ENCODE results near the gene OR8D1. TPM values are rescaled to one million over a fixed set of nuclear protein-coding genes. Genes with fewer than 3 reads are reported as not detected.

OR8D1 gene
- total RNA-seq, 1 experiment from 2014 or later = not detected

DNA sequence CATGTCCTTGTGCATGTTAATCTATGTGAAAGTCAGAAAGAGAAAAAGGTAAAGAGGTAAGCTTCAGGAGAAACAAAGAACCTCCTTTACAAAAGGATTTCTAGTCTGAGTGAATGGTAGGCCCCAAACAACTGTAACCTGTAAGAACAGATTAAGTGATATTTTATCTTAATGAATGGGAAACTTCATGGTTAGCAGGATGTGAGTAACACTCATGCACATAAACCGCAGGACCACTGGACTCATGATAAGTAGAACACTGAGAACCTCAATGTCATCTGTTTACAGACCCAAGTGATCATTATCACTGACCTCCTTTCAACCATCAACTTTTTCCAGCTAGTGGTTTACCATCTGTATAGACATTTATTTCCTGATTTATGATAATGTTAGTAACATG is 37.7 kb downstream of the OR8D1 start:
- Histone ChIP-seq H3K4me2 (ENCODE audit: low read length) (no peak overlapping the region), H3K36me3 (ENCODE audit: control insufficient read depth in 1 of 2, insufficient read depth in 2 of 2, low read length in 2 of 2) (no peaks in the 10 kb centered on the region), H4K20me1 (ENCODE audit: insufficient read depth) (no peaks in the 10 kb centered on the region), H2AFZ (ENCODE audit: low read depth, low read length, poor library complexity, severe bottlenecking) (no peak overlapping the region), H3K79me2 (ENCODE audit: insufficient read depth, low read length) (no peaks in the 10 kb centered on the region), H3K9me2 (ENCODE audit: insufficient read depth) (no peaks in the 10 kb centered on the region), H3K27me3 (ENCODE audit: insufficient read depth, low read length) (0 out of 2 replicates have a peak, but pooled peaks cover 9% of the 10 kb centered on the region), H3K4me3 (replicated peaks in 1 of 2; ENCODE audit: low read depth in 1 of 2, low read length in 2 of 2) (no peak overlapping the region), H3K4me1 (ENCODE audit: control insufficient read depth in 1 of 2, insufficient read depth in 2 of 2, low read length in 2 of 2) (no peaks in the 10 kb centered on the region), H3K9me3 (ENCODE audit: control insufficient read depth in 1 of 2, insufficient read depth in 1 of 2, low read depth in 1 of 2, low read length in 2 of 2) (no peaks in the 10 kb centered on the region), H3K9ac (ENCODE audit: low read length) (no peak overlapping the region), H3K27ac (ENCODE audit: low read depth, low read length) (no peak overlapping the region)
- ChIA-PET CTCF (no interaction called here), POLR2A (no interaction called here), RAD21 (ENCODE audit: low non-redundant PET in 1 of 2, low total read pairs in 2 of 2, uncharacterized antibody in 2 of 2, unreplicated experiment in 2 of 2) (no interaction called here)
- ATAC-seq = no peak
- TF ChIP-seq TCF7L2 (IDR thresholded peaks at IDR 0.05; ENCODE audit: borderline replicate concordance, extremely low read depth, insufficient read depth, insufficient read length) = no peak
- TF ChIP-seq, protein P1, sequence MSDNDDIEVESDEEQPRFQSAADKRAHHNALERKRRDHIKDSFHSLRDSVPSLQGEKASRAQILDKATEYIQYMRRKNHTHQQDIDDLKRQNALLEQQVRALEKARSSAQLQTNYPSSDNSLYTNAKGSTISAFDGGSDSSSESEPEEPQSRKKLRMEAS (IDR thresholded peaks at IDR 0.05) = no peak
- TF ChIP-seq ELF1 (IDR thresholded peaks at IDR 0.05; ENCODE audit: borderline replicate concordance, low read depth) = no peak
- intact Hi-C loops (cut with micrococcal nuclease) = no loop called here
- no peak for DNase-seq (ENCODE audit: low read depth, low spot score)
- BruUV-seq (replicated peaks) = no TSS peak

DNA sequence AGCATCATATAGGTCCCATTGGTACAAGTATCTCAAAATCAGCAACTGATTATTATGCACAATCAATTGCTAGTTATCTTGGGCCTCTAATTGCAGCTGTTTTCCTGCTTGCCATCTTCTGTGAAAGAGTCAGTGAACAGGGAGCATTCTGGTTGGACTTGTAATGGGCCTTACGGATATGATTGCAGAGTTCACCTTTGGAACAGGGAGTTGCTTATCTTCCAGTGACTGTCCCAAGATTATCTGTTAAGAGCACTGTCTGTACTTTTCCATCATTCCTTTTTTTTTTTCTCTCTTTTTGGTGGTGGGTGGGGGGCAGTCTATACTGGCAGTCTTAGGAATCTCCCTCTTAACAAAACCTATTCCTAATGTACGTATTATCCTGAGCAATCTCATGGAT is 39.7 kb downstream of the OR8D1 start:
- Histone ChIP-seq H3K27me3 (ENCODE audit: insufficient read depth, low read length) (0 out of 2 replicates have a peak, but pooled peaks cover 11% of the 10 kb centered on the region), H3K27ac (ENCODE audit: low read depth, low read length) (no peak overlapping the region), H4K20me1 (ENCODE audit: insufficient read depth) (no peaks in the 10 kb centered on the region), H3K36me3 (ENCODE audit: control insufficient read depth in 1 of 2, insufficient read depth in 2 of 2, low read length in 2 of 2) (no peaks in the 10 kb centered on the region), H2AFZ (ENCODE audit: low read depth, low read length, poor library complexity, severe bottlenecking) (no peak overlapping the region), H3K4me3 (replicated peaks in 1 of 2; ENCODE audit: low read depth in 1 of 2, low read length in 2 of 2) (no peak overlapping the region), H3K4me2 (ENCODE audit: low read length) (no peak overlapping the region), H3K79me2 (ENCODE audit: insufficient read depth, low read length) (no peaks in the 10 kb centered on the region), H3K9me3 (ENCODE audit: control insufficient read depth in 1 of 2, insufficient read depth in 1 of 2, low read depth in 1 of 2, low read length in 2 of 2) (no peaks in the 10 kb centered on the region), H3K9me2 (ENCODE audit: insufficient read depth) (no peaks in the 10 kb centered on the region), H3K9ac (ENCODE audit: low read length) (no peak overlapping the region), H3K4me1 (ENCODE audit: control insufficient read depth in 1 of 2, insufficient read depth in 2 of 2, low read length in 2 of 2) (no peaks in the 10 kb centered on the region)
- ChIA-PET RAD21 (ENCODE audit: low non-redundant PET in 1 of 2, low total read pairs in 2 of 2, uncharacterized antibody in 2 of 2, unreplicated experiment in 2 of 2) (no interaction called here), CTCF (no interaction called here), POLR2A (no interaction called here)
- no peak for DNase-seq (ENCODE audit: low read depth, low spot score)
- intact Hi-C loops (cut with micrococcal nuclease) = no loop called here
- no peak for ATAC-seq
- BruUV-seq (replicated peaks) = no TSS peak
- TF ChIP-seq RAD21 (IDR thresholded peaks at IDR 0.05; ENCODE audit: low read depth) = no peak
- no peak for TF ChIP-seq EGR1 (IDR thresholded peaks at IDR 0.05; ENCODE audit: low read depth)
- no peak for TF ChIP-seq ZNF274 (IDR thresholded peaks at IDR 0.05; ENCODE audit: low read depth, low read length)
- TF ChIP-seq CBX3 (IDR thresholded peaks at IDR 0.05; ENCODE audit: low read depth) = no peak
- no peak for TF ChIP-seq TCF7L2 (IDR thresholded peaks at IDR 0.05; ENCODE audit: borderline replicate concordance, extremely low read depth, insufficient read depth, insufficient read length)
- TF ChIP-seq EZH2phosphoT487 (IDR thresholded peaks at IDR 0.05; ENCODE audit: borderline replicate concordance) = no peak
- TF ChIP-seq, protein P2, sequence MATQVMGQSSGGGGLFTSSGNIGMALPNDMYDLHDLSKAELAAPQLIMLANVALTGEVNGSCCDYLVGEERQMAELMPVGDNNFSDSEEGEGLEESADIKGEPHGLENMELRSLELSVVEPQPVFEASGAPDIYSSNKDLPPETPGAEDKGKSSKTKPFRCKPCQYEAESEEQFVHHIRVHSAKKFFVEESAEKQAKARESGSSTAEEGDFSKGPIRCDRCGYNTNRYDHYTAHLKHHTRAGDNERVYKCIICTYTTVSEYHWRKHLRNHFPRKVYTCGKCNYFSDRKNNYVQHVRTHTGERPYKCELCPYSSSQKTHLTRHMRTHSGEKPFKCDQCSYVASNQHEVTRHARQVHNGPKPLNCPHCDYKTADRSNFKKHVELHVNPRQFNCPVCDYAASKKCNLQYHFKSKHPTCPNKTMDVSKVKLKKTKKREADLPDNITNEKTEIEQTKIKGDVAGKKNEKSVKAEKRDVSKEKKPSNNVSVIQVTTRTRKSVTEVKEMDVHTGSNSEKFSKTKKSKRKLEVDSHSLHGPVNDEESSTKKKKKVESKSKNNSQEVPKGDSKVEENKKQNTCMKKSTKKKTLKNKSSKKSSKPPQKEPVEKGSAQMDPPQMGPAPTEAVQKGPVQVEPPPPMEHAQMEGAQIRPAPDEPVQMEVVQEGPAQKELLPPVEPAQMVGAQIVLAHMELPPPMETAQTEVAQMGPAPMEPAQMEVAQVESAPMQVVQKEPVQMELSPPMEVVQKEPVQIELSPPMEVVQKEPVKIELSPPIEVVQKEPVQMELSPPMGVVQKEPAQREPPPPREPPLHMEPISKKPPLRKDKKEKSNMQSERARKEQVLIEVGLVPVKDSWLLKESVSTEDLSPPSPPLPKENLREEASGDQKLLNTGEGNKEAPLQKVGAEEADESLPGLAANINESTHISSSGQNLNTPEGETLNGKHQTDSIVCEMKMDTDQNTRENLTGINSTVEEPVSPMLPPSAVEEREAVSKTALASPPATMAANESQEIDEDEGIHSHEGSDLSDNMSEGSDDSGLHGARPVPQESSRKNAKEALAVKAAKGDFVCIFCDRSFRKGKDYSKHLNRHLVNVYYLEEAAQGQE (IDR thresholded peaks at IDR 0.05; ENCODE audit: low read depth) = no peak
- no peak for TF ChIP-seq CEBPB (IDR thresholded peaks at IDR 0.05; ENCODE audit: low read depth)
- TF ChIP-seq SRF (IDR thresholded peaks at IDR 0.05; ENCODE audit: low read depth) = no peak
- TF ChIP-seq, protein P3, sequence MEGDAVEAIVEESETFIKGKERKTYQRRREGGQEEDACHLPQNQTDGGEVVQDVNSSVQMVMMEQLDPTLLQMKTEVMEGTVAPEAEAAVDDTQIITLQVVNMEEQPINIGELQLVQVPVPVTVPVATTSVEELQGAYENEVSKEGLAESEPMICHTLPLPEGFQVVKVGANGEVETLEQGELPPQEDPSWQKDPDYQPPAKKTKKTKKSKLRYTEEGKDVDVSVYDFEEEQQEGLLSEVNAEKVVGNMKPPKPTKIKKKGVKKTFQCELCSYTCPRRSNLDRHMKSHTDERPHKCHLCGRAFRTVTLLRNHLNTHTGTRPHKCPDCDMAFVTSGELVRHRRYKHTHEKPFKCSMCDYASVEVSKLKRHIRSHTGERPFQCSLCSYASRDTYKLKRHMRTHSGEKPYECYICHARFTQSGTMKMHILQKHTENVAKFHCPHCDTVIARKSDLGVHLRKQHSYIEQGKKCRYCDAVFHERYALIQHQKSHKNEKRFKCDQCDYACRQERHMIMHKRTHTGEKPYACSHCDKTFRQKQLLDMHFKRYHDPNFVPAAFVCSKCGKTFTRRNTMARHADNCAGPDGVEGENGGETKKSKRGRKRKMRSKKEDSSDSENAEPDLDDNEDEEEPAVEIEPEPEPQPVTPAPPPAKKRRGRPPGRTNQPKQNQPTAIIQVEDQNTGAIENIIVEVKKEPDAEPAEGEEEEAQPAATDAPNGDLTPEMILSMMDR (IDR thresholded peaks at IDR 0.05 in 2 of 3, conservative IDR thresholded peaks at IDR 0.05 in 1 of 3; ENCODE audit: borderline replicate concordance in 1 of 3, insufficient read depth in 1 of 3, low read depth in 2 of 3, low read length in 2 of 3) = no peak
- TF ChIP-seq, protein P1 (IDR thresholded peaks at IDR 0.05) = no peak
- TF ChIP-seq ZFX (IDR thresholded peaks at IDR 0.05) = no peak
- TF ChIP-seq EZH2 (IDR thresholded peaks at IDR 0.05) = no peak
- no peak for TF ChIP-seq JUND (IDR thresholded peaks at IDR 0.05)
